CD14-positive monocyte (primary cell): ENCODE data around the gene FITM2. TPM values are rescaled to one million over a fixed set of nuclear protein-coding genes. Genes with fewer than 3 reads are reported as not detected.

Source experiments
- DNase-seq, 3 donors: peaks; one replicate each; pipeline ENCODE4 v3.0.0-alpha.2; 2011 to 2022
- H2AFZ ChIP-seq: 2 replicates; pipeline ENCODE4 v1.6.0; 2012; ENCODE audit warnings: mild to moderate bottlenecking, low read depth, low read length, inconsistent platforms; ENCODE audit not compliant: insufficient read depth, poor library complexity, severe bottlenecking
- H3K27ac ChIP-seq, 2 donors: 1 replicate in 1 of 2; 2 replicates in 1 of 2; pipeline ENCODE4 v1.5.1; 2012 to 2013; ENCODE audit warnings: low read length in 2 of 2, control low read depth in 1 of 2, inconsistent platforms in 1 of 2, low read depth in 1 of 2, mild to moderate bottlenecking in 1 of 2
- H3K27me3 ChIP-seq, 2 donors: one replicate each; pipeline versions ENCODE4 v1.6.0 to v1.6.1; 2011 to 2013; ENCODE audit warnings: low read length in 2 of 2; ENCODE audit not compliant: control insufficient read depth in 2 of 2, insufficient read depth in 2 of 2
- H3K36me3 ChIP-seq, 2 donors: replicated peaks in 1 of 2; 1 replicate in 1 of 2; 2 replicates in 1 of 2; pipeline versions ENCODE4 v1.5.1 to v1.6.1; 2012 to 2013; ENCODE audit warnings: low read length in 2 of 2, control low read depth in 1 of 2, inconsistent platforms in 1 of 2, mild to moderate bottlenecking in 1 of 2; ENCODE audit not compliant: insufficient read depth in 2 of 2, control insufficient read depth in 1 of 2
- H3K4me1 ChIP-seq, 2 donors: 1 replicate in 1 of 2; 2 replicates in 1 of 2; pipeline versions ENCODE4 v1.5.1 to v1.6.1; 2012 to 2013; ENCODE audit warnings: low read length in 2 of 2, control low read depth in 1 of 2, inconsistent platforms in 1 of 2, mild to moderate bottlenecking in 1 of 2, moderate library complexity in 1 of 2; ENCODE audit not compliant: insufficient read depth in 2 of 2, control insufficient read depth in 1 of 2
- H3K4me2 ChIP-seq: replicated peaks from 2 replicates; pipeline ENCODE3; 2012; ENCODE audit warnings: low read length, moderate library complexity, mild to moderate bottlenecking; ENCODE audit not compliant: poor library complexity, severe bottlenecking; ENCODE audit errors: extremely low read depth
- H3K4me3 ChIP-seq, 3 experiments: fragments of 200-600 bp in 1 of 3; sonication (generic) in 1 of 3; replicated peaks in 1 of 3; 1 replicate in 2 of 3; 2 replicates in 1 of 3; pipeline ENCODE4 v1.5.1; 2011 to 2013; ENCODE audit warnings: low read length in 3 of 3, mild to moderate bottlenecking in 3 of 3, control low read depth in 2 of 3, low read depth in 2 of 3, inconsistent platforms in 1 of 3, moderate library complexity in 1 of 3
- H3K79me2 ChIP-seq: 2 replicates; pipeline ENCODE4 v1.6.0; 2012; ENCODE audit warnings: mild to moderate bottlenecking, control low read depth, inconsistent platforms, low read length, moderate library complexity; ENCODE audit not compliant: insufficient read depth
- H3K9ac ChIP-seq: 2 replicates; pipeline ENCODE4 v1.6.0; 2017; ENCODE audit warnings: low read length, mild to moderate bottlenecking; ENCODE audit not compliant: insufficient read depth, poor library complexity, severe bottlenecking
- H3K9me3 ChIP-seq, 2 donors: replicated peaks in 1 of 2; 1 replicate in 1 of 2; 2 replicates in 1 of 2; pipeline versions ENCODE4 v1.5.1 to v1.6.1; 2012 to 2013; ENCODE audit warnings: low read length in 2 of 2, control low read depth in 1 of 2; ENCODE audit not compliant: control insufficient read depth in 1 of 2, insufficient read depth in 1 of 2
- H4K20me1 ChIP-seq: 2 replicates; pipeline ENCODE4 v1.6.0; 2012; ENCODE audit warnings: mild to moderate bottlenecking, low read length, control low read depth, moderate library complexity; ENCODE audit not compliant: insufficient read depth
- H3K27ac Mint-ChIP-seq, 7 donors: one replicate each; pipeline ENCODE4 v1.8.0; 2020; ENCODE audit warnings: mild to moderate bottlenecking in 7 of 7, mixed read lengths in 7 of 7, moderate library complexity in 6 of 7, inconsistent platforms in 2 of 7
- H3K27me3 Mint-ChIP-seq, 3 donors: one replicate each; pipeline ENCODE4 v1.8.0; 2021 to 2022; ENCODE audit warnings: low read depth in 3 of 3, mild to moderate bottlenecking in 3 of 3, mixed read lengths in 3 of 3, moderate library complexity in 3 of 3, inconsistent platforms in 1 of 3
- H3K36me3 Mint-ChIP-seq, 2 donors: one replicate each; pipeline ENCODE4 v1.8.0; 2020; ENCODE audit warnings: mixed read lengths in 2 of 2, inconsistent platforms in 1 of 2, mild to moderate bottlenecking in 1 of 2
- H3K4me1 Mint-ChIP-seq: one replicate; pipeline ENCODE4 v1.8.0; 2020; ENCODE audit warnings: mild to moderate bottlenecking, mixed read lengths
- H3K4me3 Mint-ChIP-seq, 2 donors: one replicate each; pipeline ENCODE4 v1.8.0; 2020; ENCODE audit warnings: mild to moderate bottlenecking in 2 of 2, mixed read lengths in 2 of 2, moderate library complexity in 1 of 2
- H3K9me3 Mint-ChIP-seq, 7 donors: one replicate each; pipeline ENCODE4 v1.8.0; 2020 to 2022; ENCODE audit warnings: mixed read lengths in 7 of 7, mild to moderate bottlenecking in 6 of 7, moderate library complexity in 6 of 7, inconsistent platforms in 2 of 7
- WGBS: methylation state at CpG from one replicate; pipeline ENCODE4 v1.1.5; 2013; ENCODE audit warnings: missing lambda C conversion rate; ENCODE audit not compliant: insufficient coverage; 5-methylcytosine and 5-hydroxymethylcytosine counted together
- intact Hi-C, 2 donors: fragments of 100-400 bp; cut with micrococcal nuclease; formaldehyde crosslinking; loops; one replicate each; pipeline versions ENCODE4 v1.15.0 to v1.15.1; 2023
- polyA plus RNA-seq, 3 donors: library from polyadenylated mRNA; depleted of rRNA in 1 of 3; unstranded in 2 of 3; stranded (reverse) in 1 of 3; fragments of 300-500 nt in 2 of 3; fragments of >200 nt in 1 of 3; fragmentation: Illumina TruSeq in 2 of 3; gene quantifications; 1 replicate in 2 of 3; 2 replicates in 1 of 3; pipeline ENCODE4 v1.2.3, GENCODE V29; 2012 to 2021
- TF ChIP-seq, protein P1 (sequence below): fragments of 200-600 bp; IDR thresholded peaks from one replicate; pipeline ENCODE4 v1.8.0; 2022; ENCODE audit warnings: antibody characterized with exemption, mild to moderate bottlenecking

Gene FITM2
- polyA plus RNA-seq, 3 donors = 0.32 to 2.2 (median 0.69) TPM

DNA sequence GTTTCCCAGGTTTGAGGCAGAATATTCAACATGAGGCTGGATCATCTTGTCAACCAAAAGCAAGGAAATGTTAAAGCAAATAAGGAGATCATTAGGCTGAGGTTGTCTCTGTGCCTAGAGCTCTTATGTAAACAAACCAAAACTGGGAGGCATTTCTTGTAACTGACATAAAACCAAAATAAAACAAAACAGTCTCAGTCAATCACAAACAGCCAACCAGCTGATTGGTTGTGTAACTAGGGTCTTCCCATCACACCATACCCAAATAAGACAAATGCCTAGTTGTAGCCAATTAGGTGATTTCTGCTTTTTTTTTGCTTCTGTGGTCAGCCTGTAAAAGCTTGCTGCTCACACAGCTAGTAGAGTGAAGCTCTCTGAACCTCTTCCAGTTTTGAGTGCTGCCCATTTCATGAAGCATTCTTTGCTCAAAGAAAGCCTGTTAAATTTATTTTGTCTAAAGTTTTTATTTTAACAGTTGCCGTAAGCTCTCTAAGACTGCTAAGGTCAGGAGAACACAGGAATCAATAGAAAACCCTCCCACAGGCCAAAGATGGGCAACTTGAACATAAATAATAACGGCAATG lies 8.9 kb upstream of the FITM2 start:
- peaks cover 10 to 17% (median 14%) of the 10 kb centered on the region in 3 donors for H3K27me3 Mint-ChIP-seq
- WGBS = no CpG with 5 or more reads among the region's 2 CpGs
- H3K4me1 Mint-ChIP-seq = no peaks in the 10 kb centered on the region

DNA sequence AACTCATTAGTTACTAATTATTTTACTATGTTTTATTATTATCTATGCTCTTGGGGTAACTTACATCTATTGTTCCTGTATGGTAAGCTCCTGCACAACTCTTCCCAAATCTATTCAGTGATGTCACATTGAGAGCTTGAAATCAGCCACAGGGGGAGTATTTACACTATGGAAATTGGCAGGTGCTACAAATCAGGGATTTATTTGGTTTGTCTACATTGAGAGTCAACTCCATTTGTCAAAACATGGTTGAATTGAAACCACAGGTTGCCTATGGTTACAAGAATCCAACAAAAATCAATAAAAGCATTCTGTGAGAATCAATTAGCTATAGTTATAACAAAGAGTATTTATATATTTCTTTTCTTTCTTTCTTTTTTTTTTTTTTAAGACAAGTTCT lies 3.9 kb upstream of the FITM2 start:
- H3K4me3 Mint-ChIP-seq = no peak overlapping the region
- peaks cover 0 to 2% (median 0%) of the 10 kb centered on the region in 7 donors for H3K9me3 Mint-ChIP-seq
- peaks cover 11% of the 10 kb centered on the region for H3K4me1 Mint-ChIP-seq
- DNase-seq = no peak
- H3K27me3 ChIP-seq = peaks cover 0 to 10% of the 10 kb centered on the region in 2 donors
- intact Hi-C loops = no loop called here
- peaks cover 8% of the 10 kb centered on the region for H3K79me2 ChIP-seq
- H3K9ac ChIP-seq = no peak overlapping the region
- H4K20me1 ChIP-seq = no peaks in the 10 kb centered on the region
- H3K36me3 Mint-ChIP-seq = no peaks in the 10 kb centered on the region
- peaks cover 12 to 22% (median 17%) of the 10 kb centered on the region in 3 donors for H3K27me3 Mint-ChIP-seq
- TF ChIP-seq, protein P1, sequence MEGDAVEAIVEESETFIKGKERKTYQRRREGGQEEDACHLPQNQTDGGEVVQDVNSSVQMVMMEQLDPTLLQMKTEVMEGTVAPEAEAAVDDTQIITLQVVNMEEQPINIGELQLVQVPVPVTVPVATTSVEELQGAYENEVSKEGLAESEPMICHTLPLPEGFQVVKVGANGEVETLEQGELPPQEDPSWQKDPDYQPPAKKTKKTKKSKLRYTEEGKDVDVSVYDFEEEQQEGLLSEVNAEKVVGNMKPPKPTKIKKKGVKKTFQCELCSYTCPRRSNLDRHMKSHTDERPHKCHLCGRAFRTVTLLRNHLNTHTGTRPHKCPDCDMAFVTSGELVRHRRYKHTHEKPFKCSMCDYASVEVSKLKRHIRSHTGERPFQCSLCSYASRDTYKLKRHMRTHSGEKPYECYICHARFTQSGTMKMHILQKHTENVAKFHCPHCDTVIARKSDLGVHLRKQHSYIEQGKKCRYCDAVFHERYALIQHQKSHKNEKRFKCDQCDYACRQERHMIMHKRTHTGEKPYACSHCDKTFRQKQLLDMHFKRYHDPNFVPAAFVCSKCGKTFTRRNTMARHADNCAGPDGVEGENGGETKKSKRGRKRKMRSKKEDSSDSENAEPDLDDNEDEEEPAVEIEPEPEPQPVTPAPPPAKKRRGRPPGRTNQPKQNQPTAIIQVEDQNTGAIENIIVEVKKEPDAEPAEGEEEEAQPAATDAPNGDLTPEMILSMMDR = no peak
- no peak overlapping the region for H3K27ac ChIP-seq
- H3K27ac Mint-ChIP-seq = no peak overlapping the region
- no peaks in the 10 kb centered on the region for H3K9me3 ChIP-seq
- H3K4me2 ChIP-seq = no peak overlapping the region
- no peak overlapping the region for H2AFZ ChIP-seq
- H3K36me3 ChIP-seq = no peaks in the 10 kb centered on the region
- peaks cover 12 to 17% of the 10 kb centered on the region in 2 donors for H3K4me1 ChIP-seq
- H3K4me3 ChIP-seq = no peak overlapping the region

More for the DNA sequence above, 8.9 kb upstream of the FITM2 start:
- Mint-ChIP-seq H3K9me3 (peaks cover 0 to 2% (median 0%) of the 10 kb centered on the region in 7 donors), H3K36me3 (no peaks in the 10 kb centered on the region), H3K27ac (no peak overlapping the region), H3K4me3 (no peak overlapping the region)
- Histone ChIP-seq H4K20me1 (no peaks in the 10 kb centered on the region), H3K4me3 (no peak overlapping the region), H3K4me1 (no peaks in the 10 kb centered on the region), H3K9me3 (no peaks in the 10 kb centered on the region), H3K9ac (no peak overlapping the region), H3K27me3 (peaks cover 0 to 9% of the 10 kb centered on the region in 2 donors), H2AFZ (no peak overlapping the region), H3K4me2 (no peak overlapping the region), H3K36me3 (no peaks in the 10 kb centered on the region), H3K79me2 (no peaks in the 10 kb centered on the region), H3K27ac (no peak overlapping the region)
- intact Hi-C loops = no loop called here
- TF ChIP-seq, protein P1 = no peak
- DNase-seq = no peak
